GM18502 (cell line): Measurements from ENCODE around the gene ASIC3.
A peak's percentile ranks its signal among the peaks of the same experiment; 100 is the strongest.
"Not testable (repeated sequence)": the region's sequence is repeated elsewhere in the genome, so short reads cannot be mapped to it uniquely, and the experiment has no call there.

Source experiments
- ATAC-seq: cut with Tn5 transposase; IDR thresholded peaks from one replicate; pipeline ENCODE4 v1.9.1; 2021; ENCODE audit warnings: mild to moderate bottlenecking; ENCODE audit not compliant: unreplicated experiment, poor library complexity

ASIC3 gene

GRCh38 chr7:151047976-151048815 is at the start of gene ASIC3:
TSS of gene ASIC3 (plus strand) at chr7:151048531. CDS start at chr7:151048886, 355 bp downstream.
- no peak for ATAC-seq

DNA sequence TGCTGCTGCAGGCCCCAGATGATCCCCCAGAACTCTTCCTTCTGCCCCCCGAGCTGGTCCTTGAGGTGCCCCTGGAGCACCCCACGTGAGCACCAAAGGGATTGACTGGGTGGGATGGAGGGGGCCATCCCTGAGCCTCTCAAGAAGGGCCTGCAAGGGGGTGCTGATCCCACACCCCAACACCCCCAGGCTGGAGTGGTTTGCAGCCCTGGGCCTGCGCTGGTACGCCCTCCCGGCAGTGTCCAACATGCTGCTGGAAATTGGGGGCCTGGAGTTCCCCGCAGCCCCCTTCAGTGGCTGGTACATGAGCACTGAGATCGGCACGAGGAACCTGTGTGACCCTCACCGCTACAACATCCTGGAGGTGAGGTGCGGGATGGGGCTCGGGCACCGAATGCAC is 49.3 kb upstream of the ASIC3 start:
- ATAC-seq, result no peak

- ATAC-seq, result no peak
Measured at GRCh38 chr7:150999497-151000230, 48.7 kb upstream of the ASIC3 start.

DNA sequence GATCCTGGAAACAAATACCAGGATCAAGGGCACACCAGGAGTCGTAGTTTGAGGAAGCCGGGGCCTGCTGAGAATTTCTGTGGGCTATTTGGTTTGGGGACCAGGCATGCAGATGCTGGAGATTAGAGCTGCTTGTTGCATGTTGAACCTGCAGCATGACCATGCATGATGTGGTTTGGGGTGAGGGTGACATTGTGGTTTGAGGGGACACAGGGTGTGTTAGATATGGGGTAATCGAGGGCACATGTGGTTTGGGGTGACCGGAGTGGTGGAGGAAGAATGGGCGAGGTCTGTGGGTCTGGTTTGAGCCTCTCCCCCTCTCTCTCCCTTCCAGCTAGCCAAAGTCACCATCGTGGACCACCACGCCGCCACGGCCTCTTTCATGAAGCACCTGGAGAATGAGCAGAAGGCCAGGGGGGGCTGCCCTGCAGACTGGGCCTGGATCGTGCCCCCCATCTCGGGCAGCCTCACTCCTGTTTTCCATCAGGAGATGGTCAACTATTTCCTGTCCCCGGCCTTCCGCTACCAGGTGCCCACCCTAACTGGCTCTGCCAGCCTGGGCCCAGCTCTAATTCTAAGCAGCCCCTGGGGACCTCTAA is 47.3 kb upstream of the ASIC3 start:
- no peak for ATAC-seq

DNA sequence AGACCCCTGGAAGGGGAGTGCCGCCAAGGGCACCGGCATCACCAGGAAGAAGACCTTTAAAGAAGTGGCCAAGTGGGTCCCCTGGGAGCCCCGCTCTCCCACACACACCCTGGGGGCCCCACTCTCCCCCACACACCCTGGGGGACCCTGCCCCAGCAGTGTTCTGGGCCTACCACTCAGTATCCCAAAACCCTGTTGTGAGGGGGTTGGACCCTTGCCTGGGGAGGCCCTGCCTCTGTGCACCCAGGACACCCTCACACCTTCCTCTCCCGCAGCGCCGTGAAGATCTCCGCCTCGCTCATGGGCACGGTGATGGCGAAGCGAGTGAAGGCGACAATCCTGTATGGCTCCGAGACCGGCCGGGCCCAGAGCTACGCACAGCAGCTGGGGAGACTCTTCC is 46.8 kb upstream of the ASIC3 start:
- ATAC-seq, result no peak

GRCh38 chr7:151003572-151003971 is 44.8 kb upstream of the ASIC3 start:
- ATAC-seq, result no peak

DNA sequence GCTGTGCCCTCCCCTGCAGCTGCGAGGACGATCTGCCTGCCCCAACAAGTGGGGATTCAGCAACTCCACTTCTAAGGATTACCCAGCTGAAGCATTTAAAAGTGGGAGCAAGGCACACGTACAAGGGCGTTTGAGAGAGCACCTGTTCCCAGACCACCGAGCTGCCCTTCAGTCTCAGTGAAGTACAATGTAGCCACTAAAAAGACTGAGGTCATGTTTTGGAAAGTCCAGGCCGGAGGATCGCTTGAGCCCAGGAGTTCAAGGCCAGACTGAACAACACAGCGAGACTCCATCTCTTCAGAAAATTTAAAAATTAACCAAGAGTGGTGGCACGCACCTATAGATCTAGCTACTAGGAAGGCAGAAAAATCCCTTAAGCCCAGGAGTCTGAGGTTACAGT is 42.8 kb upstream of the ASIC3 start:
- ATAC-seq, result no peak

- ATAC-seq, result no peak
Measured at GRCh38 chr7:151006590-151007300, 41.6 kb upstream of the ASIC3 start.

DNA sequence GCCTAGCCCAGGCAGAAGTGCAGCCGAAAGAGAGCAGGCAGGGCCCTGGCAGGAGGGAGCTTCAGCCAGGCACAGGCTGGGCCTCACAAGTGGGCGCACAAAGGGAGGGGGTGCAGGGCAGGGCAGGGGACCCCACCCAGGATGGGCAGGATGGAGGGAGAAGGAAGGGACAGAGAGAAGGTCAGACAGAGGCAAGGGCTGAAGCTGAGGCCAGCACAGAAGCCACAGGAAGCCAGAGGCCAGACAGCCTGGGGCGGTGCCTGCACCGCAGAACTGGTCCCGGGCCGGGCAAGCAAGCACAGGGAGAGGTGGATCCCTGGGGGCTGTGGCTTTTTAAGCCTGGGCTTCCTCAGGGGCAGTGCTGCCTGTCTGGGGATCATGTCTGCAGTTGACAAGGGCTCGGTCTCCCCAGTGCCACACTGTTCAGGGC is 40.8 kb upstream of the ASIC3 start:
- ATAC-seq, result no peak

DNA sequence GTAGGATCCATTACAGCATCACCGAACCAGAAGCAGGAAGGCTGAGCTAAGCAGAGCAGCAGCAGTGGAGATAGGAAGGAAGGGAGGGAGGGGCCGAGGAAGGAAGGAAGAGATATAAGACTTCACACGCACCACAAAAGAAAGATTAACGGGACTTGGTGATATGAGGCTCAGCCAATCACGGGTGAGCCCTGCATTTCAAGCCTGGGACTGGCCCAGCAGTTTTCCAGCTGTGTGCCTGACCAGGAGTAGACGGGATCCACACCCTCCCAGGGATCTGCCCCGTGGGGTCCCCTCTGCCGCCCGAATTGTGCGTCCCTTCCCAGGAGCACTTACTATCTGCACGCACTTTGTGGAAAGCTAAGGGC is 40.2 kb upstream of the ASIC3 start:
- no peak for ATAC-seq

DNA sequence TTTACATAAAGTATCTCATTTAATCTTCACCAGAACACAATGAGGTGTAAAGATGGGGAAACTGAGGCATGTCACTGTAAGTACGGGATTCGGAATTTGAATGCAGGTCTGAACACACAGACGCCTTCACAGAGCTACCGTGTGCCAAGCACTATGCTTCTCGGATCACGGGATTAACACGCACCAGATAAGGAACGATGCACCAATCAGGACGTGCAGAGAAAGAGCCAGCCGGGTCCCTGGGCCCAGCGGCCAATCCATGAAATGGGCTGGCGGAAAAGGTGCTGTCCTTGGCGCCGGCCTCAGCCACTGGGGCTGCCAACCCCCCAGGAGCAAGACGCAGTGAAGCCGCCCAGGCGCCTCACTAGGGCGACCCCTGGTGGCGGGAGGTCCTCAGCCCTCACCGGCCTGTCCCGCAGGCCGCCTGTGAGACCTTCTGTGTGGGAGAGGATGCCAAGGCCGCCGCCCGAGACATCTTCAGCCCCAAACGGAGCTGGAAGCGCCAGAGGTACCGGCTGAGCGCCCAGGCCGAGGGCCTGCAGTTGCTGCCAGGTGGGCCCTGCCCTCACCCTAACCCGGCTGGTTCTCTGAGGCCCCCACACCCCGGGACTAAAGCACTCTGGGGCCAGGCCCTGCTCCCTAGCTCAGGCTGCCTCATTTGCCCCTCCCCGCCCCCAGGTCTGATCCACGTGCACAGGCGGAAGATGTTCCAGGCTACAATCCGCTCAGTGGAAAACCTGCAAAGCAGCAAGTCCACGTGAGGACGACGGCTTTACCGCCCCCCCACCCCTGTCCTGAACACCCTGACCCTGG is 39.6 kb upstream of the ASIC3 start:
- ATAC-seq, result peak; percentile 65

DNA sequence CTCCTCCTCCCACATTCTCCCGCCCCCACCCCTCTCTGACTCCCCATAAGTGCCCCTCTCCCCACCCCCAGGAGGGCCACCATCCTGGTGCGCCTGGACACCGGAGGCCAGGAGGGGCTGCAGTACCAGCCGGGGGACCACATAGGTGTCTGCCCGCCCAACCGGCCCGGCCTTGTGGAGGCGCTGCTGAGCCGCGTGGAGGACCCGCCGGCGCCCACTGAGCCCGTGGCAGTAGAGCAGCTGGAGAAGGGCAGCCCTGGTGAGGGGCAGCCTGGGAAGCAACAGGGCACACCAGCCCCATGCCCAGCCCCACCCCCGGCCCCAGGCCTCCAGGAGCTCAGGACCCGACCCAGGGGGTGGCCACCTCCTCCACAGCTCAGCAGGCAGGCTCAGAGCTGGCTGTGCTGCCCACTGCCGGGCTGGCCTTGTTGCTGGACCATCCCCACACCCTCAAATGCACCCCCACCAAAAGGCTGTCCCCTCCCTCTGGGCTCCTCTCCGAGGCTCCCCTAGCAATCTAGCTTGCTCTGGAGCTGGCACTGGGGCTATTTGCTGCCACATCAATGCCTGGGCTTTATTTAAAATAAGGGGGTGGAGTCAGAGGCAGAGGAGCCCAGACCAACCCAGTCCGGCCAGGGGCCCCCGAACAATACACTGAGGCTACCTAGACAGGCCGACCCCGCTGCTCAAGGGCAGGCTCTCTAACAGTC is 38.8 kb upstream of the ASIC3 start:
- no peak for ATAC-seq

DNA sequence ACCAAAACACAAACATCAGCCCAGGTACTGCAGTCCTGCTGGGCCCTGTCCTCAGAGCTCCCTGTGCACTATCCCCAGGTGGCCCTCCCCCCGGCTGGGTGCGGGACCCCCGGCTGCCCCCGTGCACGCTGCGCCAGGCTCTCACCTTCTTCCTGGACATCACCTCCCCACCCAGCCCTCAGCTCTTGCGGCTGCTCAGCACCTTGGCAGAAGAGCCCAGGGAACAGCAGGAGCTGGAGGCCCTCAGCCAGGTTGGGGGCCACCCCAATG is 38.4 kb upstream of the ASIC3 start:
- no peak for ATAC-seq

DNA sequence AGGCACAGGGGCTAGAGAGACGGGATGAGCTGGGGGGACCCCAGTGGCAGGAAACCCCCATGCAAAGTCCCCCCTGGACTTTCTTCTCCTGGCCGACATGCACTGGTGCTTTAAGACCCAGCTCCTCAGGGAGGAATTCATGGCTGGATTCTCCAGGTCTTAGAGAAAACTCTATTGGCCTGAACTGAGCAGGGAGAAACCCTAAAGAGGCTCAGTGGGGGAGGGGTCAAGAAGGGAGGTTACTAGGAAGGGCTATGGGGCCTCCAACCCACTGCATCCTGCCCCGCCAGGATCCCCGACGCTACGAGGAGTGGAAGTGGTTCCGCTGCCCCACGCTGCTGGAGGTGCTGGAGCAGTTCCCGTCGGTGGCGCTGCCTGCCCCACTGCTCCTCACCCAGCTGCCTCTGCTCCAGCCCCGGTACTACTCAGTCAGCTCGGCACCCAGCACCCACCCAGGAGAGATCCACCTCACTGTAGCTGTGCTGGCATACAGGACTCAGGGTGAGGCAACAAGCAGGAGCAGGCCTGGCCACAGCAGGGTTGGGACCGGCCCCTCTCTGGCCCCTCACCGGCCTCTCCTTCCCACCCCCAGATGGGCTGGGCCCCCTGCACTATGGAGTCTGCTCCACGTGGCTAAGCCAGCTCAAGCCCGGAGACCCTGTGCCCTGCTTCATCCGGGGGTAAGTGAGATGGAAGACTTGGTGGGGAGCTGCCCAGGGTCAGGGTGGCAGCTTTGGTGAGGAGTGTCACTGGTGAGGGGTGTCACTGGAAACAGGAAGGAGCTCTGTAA is 37.8 kb upstream of the ASIC3 start:
- ATAC-seq, result no peak

- ATAC-seq, result no peak
Measured at GRCh38 chr7:151011097-151011409, 37.3 kb upstream of the ASIC3 start.

DNA sequence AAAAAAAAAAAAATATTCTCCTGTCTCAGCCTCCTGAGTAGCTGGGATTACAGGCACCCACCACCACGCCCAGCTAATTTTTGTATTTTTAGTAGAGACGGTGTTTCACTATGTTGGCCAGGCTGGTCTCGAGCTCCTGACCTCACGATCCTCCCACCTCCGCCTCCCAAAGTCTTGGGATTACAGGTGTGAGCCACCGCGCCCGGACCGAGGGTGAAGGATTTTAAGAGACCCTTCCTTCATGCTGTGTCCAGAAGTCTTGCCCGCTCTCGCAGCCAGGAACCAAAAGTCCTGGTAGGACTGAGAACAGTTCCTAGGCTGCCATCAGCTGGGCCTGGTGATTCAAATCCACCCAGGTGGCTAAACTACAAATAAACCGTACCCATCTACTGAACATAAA is 36.7 kb upstream of the ASIC3 start:
- not testable (repeated sequence) for ATAC-seq

- no peak for ATAC-seq
Measured at GRCh38 chr7:151012031-151012692, 36.2 kb upstream of the ASIC3 start.

GRCh38 chr7:151012911-151013347 is 35.4 kb upstream of the ASIC3 start:
- no peak for ATAC-seq
